H1 (cell line): ENCODE results near the gene COL20A1. TPM values are rescaled to one million over a fixed set of nuclear protein-coding genes. Genes with fewer than 3 reads are reported as not detected.

ENCODE experiments used
- CTCF ChIA-PET: fragments of 300-600 bp; sonication (Branson Sonifier 250); formaldehyde crosslinking; loops from one replicate; lab custom pipeline; 2021; ENCODE audit not compliant: partially characterized antibody; lab: Charles Lee
- POLR2A ChIA-PET: fragments of 300-600 bp; sonication (Branson Sonifier 250); formaldehyde crosslinking; loops from one replicate; lab custom pipeline; 2021; ENCODE audit warnings: inconsistent platforms; ENCODE audit not compliant: partially characterized antibody; lab: Charles Lee
- DNase-seq, 2 experiments: peaks; one replicate each; pipeline versions ENCODE4 v3.0.0 to v3.0.0-alpha.2; 2010 to 2022; ENCODE audit warnings: low spot score in 2 of 2, low read depth in 1 of 2, mixed read lengths in 1 of 2
- FAIRE-seq: peaks from 2 replicates; lab custom pipeline; 2011; peaks lifted over from hg19 to GRCh38; lab: Jason Lieb, UNC
- H2AFZ ChIP-seq: 2 replicates; pipeline ENCODE4 v1.8.1; 2012; ENCODE audit warnings: low read length, inconsistent platforms
- H2AK5ac ChIP-seq: 2 replicates; pipeline ENCODE4 v1.6.1; 2013; ENCODE audit warnings: low read depth, low read length
- H2BK120ac ChIP-seq: replicated peaks from 2 replicates; pipeline ENCODE3; 2013; ENCODE audit warnings: low read depth, low read length, inconsistent platforms
- H2BK12ac ChIP-seq: 2 replicates; pipeline ENCODE4 v1.6.1; 2013; ENCODE audit warnings: low read depth, low read length
- H2BK15ac ChIP-seq: 2 replicates; pipeline ENCODE4 v1.6.1; 2013; ENCODE audit warnings: low read length
- H2BK20ac ChIP-seq: 2 replicates; pipeline ENCODE4 v1.6.1; 2013; ENCODE audit warnings: low read length
- H2BK5ac ChIP-seq: 2 replicates; pipeline ENCODE4 v1.6.1; 2013; ENCODE audit warnings: low read depth, low read length
- H3K14ac ChIP-seq: 2 replicates; pipeline ENCODE4 v1.6.1; 2013; ENCODE audit warnings: inconsistent platforms; ENCODE audit not compliant: insufficient read length
- H3K18ac ChIP-seq: 2 replicates; pipeline ENCODE4 v1.6.1; 2013; ENCODE audit warnings: low read length; ENCODE audit errors: extremely low read depth
- H3K23ac ChIP-seq: 2 replicates; pipeline ENCODE4 v1.6.1; 2013; ENCODE audit warnings: inconsistent platforms; ENCODE audit not compliant: insufficient read length
- H3K23me2 ChIP-seq: 2 replicates; pipeline ENCODE4 v1.6.1; 2013; ENCODE audit warnings: low read depth, low read length
- H3K27ac ChIP-seq: 2 replicates; pipeline ENCODE4 v1.6.1; 2011; ENCODE audit warnings: low read depth, low read length, inconsistent platforms
- H3K27me3 ChIP-seq, 4 experiments: replicated peaks in 1 of 4; 1 replicate in 1 of 4; 2 replicates in 3 of 4; pipeline versions ENCODE4 v1.6.1 to v1.8.1; 2011 to 2013; ENCODE audit warnings: low read length in 3 of 4, mild to moderate bottlenecking in 3 of 4, inconsistent platforms in 2 of 4, mixed read lengths in 2 of 4, moderate library complexity in 1 of 4; ENCODE audit not compliant: control insufficient read depth in 3 of 4, insufficient read depth in 3 of 4; ENCODE audit errors: extremely low read depth in 1 of 4
- H3K36me3 ChIP-seq, 4 experiments: 2 replicates each; pipeline versions ENCODE4 v1.6.1 to v1.8.1; 2011 to 2013; ENCODE audit warnings: mild to moderate bottlenecking in 4 of 4, low read length in 3 of 4, moderate library complexity in 2 of 4, control low read depth in 1 of 4, inconsistent platforms in 1 of 4; ENCODE audit not compliant: insufficient read depth in 4 of 4, control insufficient read depth in 2 of 4
- H3K4ac ChIP-seq: replicated peaks from 2 replicates; pipeline ENCODE3; 2013; ENCODE audit warnings: low read length, low read depth, mixed read lengths, inconsistent platforms; ENCODE audit not compliant: insufficient read length
- H3K4me1 ChIP-seq, 4 experiments: replicated peaks in 1 of 4; 1 replicate in 1 of 4; 2 replicates in 3 of 4; pipeline versions ENCODE4 v1.6.1 to v1.8.1; 2011 to 2013; ENCODE audit warnings: low read length in 3 of 4, inconsistent platforms in 2 of 4, mixed read lengths in 1 of 4; ENCODE audit not compliant: insufficient read depth in 4 of 4, control insufficient read depth in 3 of 4
- H3K4me2 ChIP-seq, 2 experiments: 2 replicates each; pipeline versions ENCODE4 v1.6.1 to v1.8.1; 2011 to 2013; ENCODE audit warnings: low read depth in 2 of 2, low read length in 2 of 2, control low read depth in 1 of 2, inconsistent platforms in 1 of 2, mild to moderate bottlenecking in 1 of 2; ENCODE audit not compliant: insufficient read depth in 1 of 2
- H3K4me3 ChIP-seq, 4 experiments: fragments of 200-600, 300-600 bp in 1 of 4; sonication (generic), shearing (Covaris generic), sonication (Bioruptor Twin) in 1 of 4; 2 replicates each; pipeline versions ENCODE4 v1.5.1 to v1.8.1; 2011 to 2016; ENCODE audit warnings: low read length in 4 of 4, low read depth in 3 of 4, control low read depth in 2 of 4, inconsistent platforms in 2 of 4, mild to moderate bottlenecking in 2 of 4, mixed read lengths in 1 of 4, moderate library complexity in 1 of 4; ENCODE audit not compliant: insufficient read depth in 2 of 4; ENCODE audit errors: extremely low read depth in 1 of 4
- H3K56ac ChIP-seq: replicated peaks from 2 replicates; pipeline ENCODE3; 2013; ENCODE audit warnings: low read depth, mild to moderate bottlenecking, mixed read lengths, low read length, inconsistent platforms; ENCODE audit not compliant: insufficient read length
- H3K79me1 ChIP-seq: 2 replicates; pipeline ENCODE4 v1.6.1; 2013; ENCODE audit warnings: low read depth, low read length, control low read depth
- H3K79me2 ChIP-seq, 2 experiments: 2 replicates each; pipeline versions ENCODE4 v1.6.1 to v1.8.1; 2012 to 2013; ENCODE audit warnings: low read length in 2 of 2, mild to moderate bottlenecking in 2 of 2, inconsistent platforms in 1 of 2; ENCODE audit not compliant: insufficient read depth in 2 of 2, control insufficient read depth in 1 of 2
- H3K9ac ChIP-seq, 4 experiments: replicated peaks in 1 of 4; 1 replicate in 1 of 4; 2 replicates in 3 of 4; pipeline versions ENCODE4 v1.6.1 to v1.8.1; 2011 to 2013; ENCODE audit warnings: low read depth in 3 of 4, low read length in 3 of 4, control low read depth in 2 of 4, mild to moderate bottlenecking in 2 of 4, moderate library complexity in 2 of 4, inconsistent platforms in 1 of 4; ENCODE audit errors: extremely low read depth in 1 of 4
- H3K9me3 ChIP-seq, 2 experiments: 2 replicates each; pipeline versions ENCODE4 v1.6.1 to v1.8.1; 2012 to 2013; ENCODE audit warnings: mild to moderate bottlenecking in 2 of 2, moderate library complexity in 2 of 2, control low read depth in 1 of 2, inconsistent platforms in 1 of 2, low read depth in 1 of 2, low read length in 1 of 2, mixed read lengths in 1 of 2; ENCODE audit not compliant: insufficient read depth in 2 of 2
- H4K20me1 ChIP-seq, 2 experiments: replicated peaks in 1 of 2; 2 replicates each; pipeline versions ENCODE3 to v1.8.1; 2011 to 2013; ENCODE audit warnings: inconsistent platforms in 2 of 2, low read length in 2 of 2, mild to moderate bottlenecking in 1 of 2; ENCODE audit not compliant: insufficient read depth in 2 of 2, control insufficient read depth in 1 of 2
- H4K5ac ChIP-seq: 2 replicates; pipeline ENCODE4 v1.6.1; 2013; ENCODE audit warnings: low read length, low read depth, mixed read lengths, inconsistent platforms; ENCODE audit not compliant: insufficient read length
- H4K8ac ChIP-seq: 2 replicates; pipeline ENCODE4 v1.8.0; 2013; ENCODE audit warnings: mild to moderate bottlenecking, moderate library complexity, low read length, inconsistent platforms; ENCODE audit not compliant: insufficient read depth; ENCODE audit errors: extremely low read depth
- H4K91ac ChIP-seq: replicated peaks from 2 replicates; pipeline ENCODE3; 2013; ENCODE audit warnings: low read length, mixed read lengths, inconsistent platforms; ENCODE audit not compliant: insufficient read length
- BACH1 ChIP-seq: IDR thresholded peaks from 2 replicates; pipeline ENCODE4 v1.6.1; 2012; ENCODE audit warnings: low read length, improper control_type of control experiment
- CEBPB ChIP-seq: IDR thresholded peaks from 2 replicates; pipeline ENCODE4 v1.6.1; 2012; ENCODE audit warnings: low read depth, low read length
- CHD2 ChIP-seq: IDR thresholded peaks from 2 replicates; pipeline ENCODE4 v1.6.1; 2012; ENCODE audit warnings: low read length, improper control_type of control experiment
- EP300 ChIP-seq, 2 experiments: IDR thresholded peaks; 1 replicate in 1 of 2; 2 replicates in 1 of 2; pipeline ENCODE4 v1.6.1; 2011 to 2012; ENCODE audit warnings: low read depth in 2 of 2, low read length in 2 of 2, mild to moderate bottlenecking in 2 of 2, borderline replicate concordance in 1 of 2, inconsistent platforms in 1 of 2, moderate library complexity in 1 of 2
- HDAC2 ChIP-seq, 2 experiments: fragments of 300-600 bp in 1 of 2; sonication (generic) in 1 of 2; IDR thresholded peaks; 2 replicates each; pipeline ENCODE4 v1.6.1; 2011 to 2012; ENCODE audit warnings: low read depth in 2 of 2, low read length in 2 of 2, mild to moderate bottlenecking in 2 of 2, moderate library complexity in 2 of 2, borderline replicate concordance in 1 of 2, inconsistent platforms in 1 of 2
- JUND ChIP-seq: IDR thresholded peaks from 2 replicates; pipeline ENCODE4 v1.6.1; 2011; ENCODE audit warnings: mild to moderate bottlenecking, improper control_type of control experiment, low read length
- KDM1A ChIP-seq: fragments of 200-600, 300-600 bp; sonication (generic); IDR thresholded peaks from 2 replicates; pipeline ENCODE4 v1.7.1; 2016; ENCODE audit warnings: mild to moderate bottlenecking, low read length, borderline replicate concordance
- KDM5A ChIP-seq: fragments of 200-600 bp; IDR thresholded peaks from 2 replicates; pipeline ENCODE4 v1.7.1; 2012; ENCODE audit warnings: mild to moderate bottlenecking, low read length, inconsistent platforms, mixed read lengths
- NANOG ChIP-seq: IDR thresholded peaks from 2 replicates; pipeline ENCODE4 v1.6.1; 2011; ENCODE audit warnings: low read length, low read depth, mild to moderate bottlenecking, inconsistent platforms; ENCODE audit not compliant: insufficient read depth, poor library complexity, severe bottlenecking
- RFX5 ChIP-seq: IDR thresholded peaks from 2 replicates; pipeline ENCODE4 v1.6.1; 2011; ENCODE audit warnings: low read depth, low read length, improper control_type of control experiment, borderline replicate concordance
- SIX5 ChIP-seq: IDR thresholded peaks from 2 replicates; pipeline ENCODE4 v1.6.1; 2011; ENCODE audit warnings: mild to moderate bottlenecking, low read depth, low read length
- YY1 ChIP-seq: IDR thresholded peaks from 2 replicates; pipeline ENCODE4 v1.6.1; 2011; ENCODE audit warnings: low read depth, mild to moderate bottlenecking, low read length
- ZNF274 ChIP-seq: IDR thresholded peaks from 2 replicates; pipeline ENCODE4 v1.7.0; 2012; ENCODE audit warnings: low read length, borderline replicate concordance; ENCODE audit errors: extremely low read depth
- WGBS, 2 experiments: shearing (Covaris generic) in 1 of 2; methylation state at CpG; one replicate each; pipeline versions ENCODE4 v1.1.6 to v1.1.7; 2013 to 2015; ENCODE audit warnings: low lambda C conversion rate in 2 of 2, mixed read lengths in 2 of 2, inconsistent platforms in 1 of 2, low coverage in 1 of 2, missing lambda C conversion rate in 1 of 2; ENCODE audit not compliant: insufficient replicate concordance in 2 of 2, insufficient coverage in 1 of 2, insufficient read length in 1 of 2; ENCODE audit errors: extremely low coverage in 1 of 2, missing lambda C conversion rate in 1 of 2; 5-methylcytosine and 5-hydroxymethylcytosine counted together
- polyA plus RNA-seq, 7 experiments: library from polyadenylated mRNA; depleted of rRNA in 3 of 7; stranded (reverse) in 5 of 7; unstranded in 2 of 7; fragments of >200 nt in 5 of 7; fragments of 200-250 nt in 2 of 7; gene quantifications; 1 replicate in 5 of 7; 2 replicates in 1 of 7; 4 replicates in 1 of 7; pipeline versions ENCODE4 v1.2.1 to v1.2.3, GENCODE V29; 2011 to 2013; ENCODE audit warnings: missing spikeins in 2 of 7, mixed read lengths in 2 of 7
- total RNA-seq: library from RNA; stranded (reverse); fragmentation: NEBNext Ultra II Directional; extraction: Animal tissue kit (Norgen Biotek cat#: 25700); gene quantifications from 2 replicates; pipeline ENCODE4 v1.2.1, GENCODE V29; 2021
- TF ChIP-seq, protein P1 (sequence below): IDR thresholded peaks from 2 replicates; pipeline ENCODE4 v1.6.1; 2011; ENCODE audit warnings: low read depth, mild to moderate bottlenecking, low read length; ENCODE audit not compliant: insufficient read depth

The COL20A1 gene
- total and polyA plus RNA-seq, 2 of the 8 experiments (the other 6 are each of a cell fraction or from before 2014, with no cell fraction given) = 0.19 to 0.21 TPM

DNA sequence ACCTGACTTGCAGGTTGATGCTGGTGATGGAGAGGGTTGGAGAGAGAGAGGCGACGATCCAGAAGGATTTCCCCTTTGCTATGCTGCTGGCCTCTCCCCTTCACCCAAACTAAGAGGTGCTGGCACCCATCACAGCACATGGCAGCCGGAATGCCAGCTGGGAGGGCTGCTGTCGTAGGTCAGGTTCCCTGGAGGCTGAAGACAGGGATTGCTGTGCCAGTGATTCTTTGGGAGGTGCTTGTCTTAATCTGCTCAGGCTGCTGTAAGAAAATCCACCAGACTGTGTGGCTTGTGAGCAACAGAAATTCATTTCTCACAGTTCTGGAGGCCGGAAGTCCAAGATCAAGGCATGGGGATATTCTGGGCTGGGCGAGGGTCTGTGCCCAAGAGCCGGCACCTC, 24.7 kb upstream of the COL20A1 start:
- peaks cover 2 to 3% of the 10 kb centered on the region in 2 experiments for H4K20me1 ChIP-seq
- no peak overlapping the region for H3K4me2 ChIP-seq
- no peak overlapping the region for H3K4me3 ChIP-seq
- H2AK5ac ChIP-seq = no peak overlapping the region
- no peaks in the 10 kb centered on the region for H3K79me1 ChIP-seq
- H3K27ac ChIP-seq = no peak overlapping the region
- no peak overlapping the region for H2AFZ ChIP-seq
- no peak overlapping the region for H3K4ac ChIP-seq
- no peaks in the 10 kb centered on the region for H3K36me3 ChIP-seq
- H3K27me3 ChIP-seq = peaks cover 0 to 2% (median 0%) of the 10 kb centered on the region in 4 experiments; a peak in 2 of 7 replicates
- H3K23ac ChIP-seq = no peak overlapping the region
- H2BK5ac ChIP-seq = no peak overlapping the region
- H2BK12ac ChIP-seq = no peak overlapping the region
- H3K4me1 ChIP-seq = peaks cover 0 to 2% (median 0%) of the 10 kb centered on the region in 4 experiments; a peak in 2 of 7 replicates
- H3K18ac ChIP-seq = no peak overlapping the region
- DNase-seq (no peak), FAIRE-seq (no peak)
- H2BK15ac ChIP-seq = no peak overlapping the region
- no peak overlapping the region for H4K8ac ChIP-seq
- H4K5ac ChIP-seq = no peak overlapping the region
- no peak overlapping the region for H2BK120ac ChIP-seq
- H3K9me3 ChIP-seq = no peaks in the 10 kb centered on the region
- H4K91ac ChIP-seq = no peak overlapping the region
- ChIA-PET CTCF (interaction anchor here (1.1 to 11.0 kb wide), 3 partner anchors 13 to 44 kb away, joined by 4 to 63 read pairs (median 8); no protein-coding TSS in a partner anchor), POLR2A (interaction anchor here (0.6 kb wide), 1 partner anchor 12 kb away, joined by 3 read pairs; no protein-coding TSS in a partner anchor)
- 93% methylated on average over 7 of the region's 7 CpGs; no CpG with 5 or more reads in 1 of the 2 experiments for WGBS, 2 experiments
- peaks cover 1 to 3% of the 10 kb centered on the region in 2 experiments for H3K79me2 ChIP-seq
- H3K14ac ChIP-seq = no peak overlapping the region
- H3K56ac ChIP-seq = no peak overlapping the region
- H2BK20ac ChIP-seq = no peak overlapping the region
- H3K23me2 ChIP-seq = no peaks in the 10 kb centered on the region
- H3K9ac ChIP-seq = no peak overlapping the region
- no peak for TF ChIP-seq YY1
- no peak for TF ChIP-seq RFX5
- no peak for TF ChIP-seq HDAC2 (IDR thresholded peaks at IDR 0.05; ENCODE audit: borderline replicate concordance in 1 of 2, low read depth in 2 of 2, low read length in 2 of 2)
- TF ChIP-seq CHD2 = no peak
- TF ChIP-seq JUND = no peak
- TF ChIP-seq KDM5A = no peak
- no peak for TF ChIP-seq CEBPB
- TF ChIP-seq NANOG = no peak
- TF ChIP-seq ZNF274 = no peak
- TF ChIP-seq EP300 (IDR thresholded peaks at IDR 0.05; ENCODE audit: borderline replicate concordance in 1 of 2, low read depth in 2 of 2, low read length in 2 of 2) = no peak
- TF ChIP-seq BACH1 = no peak
- TF ChIP-seq, protein P1, sequence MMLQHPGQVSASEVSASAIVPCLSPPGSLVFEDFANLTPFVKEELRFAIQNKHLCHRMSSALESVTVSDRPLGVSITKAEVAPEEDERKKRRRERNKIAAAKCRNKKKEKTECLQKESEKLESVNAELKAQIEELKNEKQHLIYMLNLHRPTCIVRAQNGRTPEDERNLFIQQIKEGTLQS = no peak
- no peak for TF ChIP-seq KDM1A
- no peak for TF ChIP-seq SIX5
